Liver (tissue), 3 donors: ENCODE data around the gene TMEM43.

Experiments
- EGR1 ChIP-seq, 2 donors: IDR thresholded peaks; 2 replicates each; pipeline ENCODE4 v1.6.1; 2016 to 2018; ENCODE audit warnings: antibody characterized with exemption in 2 of 2, low read depth in 2 of 2
- HNF4A ChIP-seq, 2 donors: conservative IDR thresholded peaks; 2 replicates each; pipeline ENCODE4 v1.6.1; 2016; ENCODE audit warnings: antibody characterized with exemption in 2 of 2, mild to moderate bottlenecking in 2 of 2
- HNF4G ChIP-seq: IDR thresholded peaks from 2 replicates; pipeline ENCODE4 v1.6.1; 2016; ENCODE audit warnings: antibody characterized with exemption
- JUND ChIP-seq, 2 donors: IDR thresholded peaks; 2 replicates each; pipeline ENCODE4 v1.6.1; 2016; ENCODE audit warnings: antibody characterized with exemption in 2 of 2
- TAF1 ChIP-seq: conservative IDR thresholded peaks from 2 replicates; pipeline ENCODE4 v1.6.1; 2016; ENCODE audit warnings: antibody characterized with exemption, mild to moderate bottlenecking
- YY1 ChIP-seq: IDR thresholded peaks from 2 replicates; pipeline ENCODE4 v1.6.1; 2016; ENCODE audit warnings: antibody characterized with exemption, mild to moderate bottlenecking
- TF ChIP-seq, protein P1 (sequence below): fragments of 150-350 bp; IDR thresholded peaks from 2 replicates; pipeline ENCODE4 v1.5.1; 2017; ENCODE audit warnings: improper control_type of control experiment, low read depth, low read length; ENCODE audit not compliant: missing input control
- TF ChIP-seq, protein P2 (sequence below): IDR thresholded peaks from 2 replicates; pipeline ENCODE4 v1.6.1; 2016; ENCODE audit warnings: antibody characterized with exemption
- TF ChIP-seq, protein P3 (sequence below): IDR thresholded peaks from 2 replicates; pipeline ENCODE4 v1.6.1; 2016; ENCODE audit warnings: antibody characterized with exemption, mild to moderate bottlenecking
- TF ChIP-seq, protein P4 (sequence below): IDR thresholded peaks from 2 replicates; pipeline ENCODE4 v1.6.1; 2016; ENCODE audit warnings: antibody characterized with exemption
- donor health status: healthy.
- donor health status: healthy.

DNA sequence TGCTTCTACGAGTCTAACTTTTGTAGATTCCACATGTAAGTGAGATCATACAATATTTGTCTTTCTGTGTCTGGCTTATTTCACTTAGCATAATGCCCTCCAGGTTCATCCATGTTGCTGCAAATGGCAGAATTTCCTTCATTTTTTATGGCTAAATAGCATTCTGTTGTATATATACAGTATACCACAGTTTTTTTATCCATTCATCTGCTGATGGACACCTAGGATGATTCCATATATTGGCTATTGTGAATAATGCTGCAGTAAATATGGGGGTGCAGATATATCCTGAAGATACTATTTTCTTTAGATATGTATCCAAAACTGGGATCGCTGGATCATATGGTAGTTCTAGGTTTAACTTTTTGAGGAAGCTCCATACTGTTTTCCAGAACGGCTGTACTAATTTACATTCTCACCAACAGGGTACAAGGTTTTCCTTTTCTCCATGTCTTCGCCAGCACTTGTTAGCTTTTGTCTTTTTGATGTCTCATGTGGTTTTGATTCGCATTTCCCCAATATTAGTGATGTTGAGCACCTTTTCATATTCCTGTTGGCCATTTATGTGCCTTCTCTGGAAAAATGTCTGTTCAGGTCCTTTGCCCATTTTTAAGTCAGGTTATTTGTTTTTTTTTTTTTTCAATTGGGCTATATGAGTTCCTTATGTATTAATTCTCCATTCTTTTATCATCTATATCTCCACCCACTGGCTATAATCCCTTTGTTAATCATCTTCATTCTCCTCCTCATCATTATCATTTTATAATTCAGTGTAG is 27.0 kb upstream of the TMEM43 start:
- TF ChIP-seq, protein P1, sequence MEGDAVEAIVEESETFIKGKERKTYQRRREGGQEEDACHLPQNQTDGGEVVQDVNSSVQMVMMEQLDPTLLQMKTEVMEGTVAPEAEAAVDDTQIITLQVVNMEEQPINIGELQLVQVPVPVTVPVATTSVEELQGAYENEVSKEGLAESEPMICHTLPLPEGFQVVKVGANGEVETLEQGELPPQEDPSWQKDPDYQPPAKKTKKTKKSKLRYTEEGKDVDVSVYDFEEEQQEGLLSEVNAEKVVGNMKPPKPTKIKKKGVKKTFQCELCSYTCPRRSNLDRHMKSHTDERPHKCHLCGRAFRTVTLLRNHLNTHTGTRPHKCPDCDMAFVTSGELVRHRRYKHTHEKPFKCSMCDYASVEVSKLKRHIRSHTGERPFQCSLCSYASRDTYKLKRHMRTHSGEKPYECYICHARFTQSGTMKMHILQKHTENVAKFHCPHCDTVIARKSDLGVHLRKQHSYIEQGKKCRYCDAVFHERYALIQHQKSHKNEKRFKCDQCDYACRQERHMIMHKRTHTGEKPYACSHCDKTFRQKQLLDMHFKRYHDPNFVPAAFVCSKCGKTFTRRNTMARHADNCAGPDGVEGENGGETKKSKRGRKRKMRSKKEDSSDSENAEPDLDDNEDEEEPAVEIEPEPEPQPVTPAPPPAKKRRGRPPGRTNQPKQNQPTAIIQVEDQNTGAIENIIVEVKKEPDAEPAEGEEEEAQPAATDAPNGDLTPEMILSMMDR, result no peak
- TF ChIP-seq TAF1 (no peak), JUND (IDR thresholded peaks at IDR 0.05) (no peak), EGR1 (IDR thresholded peaks at IDR 0.05; ENCODE audit: low read depth in 2 of 2) (no peak), YY1 (no peak), HNF4A (conservative IDR thresholded peaks at IDR 0.05) (no peak), HNF4G (no peak)
- TF ChIP-seq, protein P2, sequence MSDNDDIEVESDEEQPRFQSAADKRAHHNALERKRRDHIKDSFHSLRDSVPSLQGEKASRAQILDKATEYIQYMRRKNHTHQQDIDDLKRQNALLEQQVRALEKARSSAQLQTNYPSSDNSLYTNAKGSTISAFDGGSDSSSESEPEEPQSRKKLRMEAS, result no peak
- TF ChIP-seq, protein P3, sequence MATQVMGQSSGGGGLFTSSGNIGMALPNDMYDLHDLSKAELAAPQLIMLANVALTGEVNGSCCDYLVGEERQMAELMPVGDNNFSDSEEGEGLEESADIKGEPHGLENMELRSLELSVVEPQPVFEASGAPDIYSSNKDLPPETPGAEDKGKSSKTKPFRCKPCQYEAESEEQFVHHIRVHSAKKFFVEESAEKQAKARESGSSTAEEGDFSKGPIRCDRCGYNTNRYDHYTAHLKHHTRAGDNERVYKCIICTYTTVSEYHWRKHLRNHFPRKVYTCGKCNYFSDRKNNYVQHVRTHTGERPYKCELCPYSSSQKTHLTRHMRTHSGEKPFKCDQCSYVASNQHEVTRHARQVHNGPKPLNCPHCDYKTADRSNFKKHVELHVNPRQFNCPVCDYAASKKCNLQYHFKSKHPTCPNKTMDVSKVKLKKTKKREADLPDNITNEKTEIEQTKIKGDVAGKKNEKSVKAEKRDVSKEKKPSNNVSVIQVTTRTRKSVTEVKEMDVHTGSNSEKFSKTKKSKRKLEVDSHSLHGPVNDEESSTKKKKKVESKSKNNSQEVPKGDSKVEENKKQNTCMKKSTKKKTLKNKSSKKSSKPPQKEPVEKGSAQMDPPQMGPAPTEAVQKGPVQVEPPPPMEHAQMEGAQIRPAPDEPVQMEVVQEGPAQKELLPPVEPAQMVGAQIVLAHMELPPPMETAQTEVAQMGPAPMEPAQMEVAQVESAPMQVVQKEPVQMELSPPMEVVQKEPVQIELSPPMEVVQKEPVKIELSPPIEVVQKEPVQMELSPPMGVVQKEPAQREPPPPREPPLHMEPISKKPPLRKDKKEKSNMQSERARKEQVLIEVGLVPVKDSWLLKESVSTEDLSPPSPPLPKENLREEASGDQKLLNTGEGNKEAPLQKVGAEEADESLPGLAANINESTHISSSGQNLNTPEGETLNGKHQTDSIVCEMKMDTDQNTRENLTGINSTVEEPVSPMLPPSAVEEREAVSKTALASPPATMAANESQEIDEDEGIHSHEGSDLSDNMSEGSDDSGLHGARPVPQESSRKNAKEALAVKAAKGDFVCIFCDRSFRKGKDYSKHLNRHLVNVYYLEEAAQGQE, result no peak
- TF ChIP-seq, protein P4, sequence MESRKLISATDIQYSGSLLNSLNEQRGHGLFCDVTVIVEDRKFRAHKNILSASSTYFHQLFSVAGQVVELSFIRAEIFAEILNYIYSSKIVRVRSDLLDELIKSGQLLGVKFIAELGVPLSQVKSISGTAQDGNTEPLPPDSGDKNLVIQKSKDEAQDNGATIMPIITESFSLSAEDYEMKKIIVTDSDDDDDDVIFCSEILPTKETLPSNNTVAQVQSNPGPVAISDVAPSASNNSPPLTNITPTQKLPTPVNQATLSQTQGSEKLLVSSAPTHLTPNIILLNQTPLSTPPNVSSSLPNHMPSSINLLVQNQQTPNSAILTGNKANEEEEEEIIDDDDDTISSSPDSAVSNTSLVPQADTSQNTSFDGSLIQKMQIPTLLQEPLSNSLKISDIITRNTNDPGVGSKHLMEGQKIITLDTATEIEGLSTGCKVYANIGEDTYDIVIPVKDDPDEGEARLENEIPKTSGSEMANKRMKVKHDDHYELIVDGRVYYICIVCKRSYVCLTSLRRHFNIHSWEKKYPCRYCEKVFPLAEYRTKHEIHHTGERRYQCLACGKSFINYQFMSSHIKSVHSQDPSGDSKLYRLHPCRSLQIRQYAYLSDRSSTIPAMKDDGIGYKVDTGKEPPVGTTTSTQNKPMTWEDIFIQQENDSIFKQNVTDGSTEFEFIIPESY, result no peak
